GM19438 (cell line): ENCODE results near the gene SMDT1.
"Not testable (repeated sequence)": the region's sequence is repeated elsewhere in the genome, so short reads cannot be mapped to it uniquely, and the experiment has no call there.

ENCODE experiments used
- ATAC-seq: cut with Tn5 transposase; IDR thresholded peaks from one replicate; pipeline ENCODE4 v1.9.1; 2021; ENCODE audit warnings: low read depth; ENCODE audit not compliant: unreplicated experiment

SMDT1 gene

GRCh38 chr22:42070517-42071422, 8.7 kb upstream of the SMDT1 start, which contains the start of gene NAGA:
TSS of gene NAGA (minus strand) at chr22:42070812. CDS start at chr22:42070297, 515 bp downstream.
- peak; percentile 87 for ATAC-seq

- not testable (repeated sequence) for ATAC-seq
Observed at GRCh38 chr22:42071508-42071907, 8.0 kb upstream of the SMDT1 start.

GRCh38 chr22:42072606-42073330, 6.7 kb upstream of the SMDT1 start:
- no peak for ATAC-seq

- no peak for ATAC-seq
Observed at GRCh38 chr22:42073621-42074041, 5.9 kb upstream of the SMDT1 start.

- no peak for ATAC-seq
Observed at GRCh38 chr22:42074132-42074811, 5.2 kb upstream of the SMDT1 start, which contains the start of gene PHETA2. TSS of gene PHETA2 (plus strand) at chr22:42074248. CDS start at chr22:42077294, 3,046 bp downstream.

- ATAC-seq = no peak
Observed at GRCh38 chr22:42074846-42075676, 4.4 kb upstream of the SMDT1 start.

- no peak for ATAC-seq
Observed at GRCh38 chr22:42076764-42077485, 2.6 kb upstream of the SMDT1 start.

GRCh38 chr22:42077486-42078125, 1.9 kb upstream of the SMDT1 start:
- no peak for ATAC-seq

- no peak for ATAC-seq
Observed at GRCh38 chr22:42078469-42079318, 806 bp upstream of the SMDT1 start.

GRCh38 chr22:42080287-42080686, 787 bp downstream of the SMDT1 start:
- ATAC-seq = no peak

GRCh38 chr22:42083119-42083518, 3.6 kb downstream of the SMDT1 start:
- ATAC-seq = no peak

GRCh38 chr22:42084874-42085273, 5.4 kb downstream of the SMDT1 start:
- no peak for ATAC-seq

- ATAC-seq = no peak
Observed at GRCh38 chr22:42086051-42086450, 6.6 kb downstream of the SMDT1 start.

- peak; percentile 92 for ATAC-seq
Observed at GRCh38 chr22:42090596-42091454, 11.3 kb downstream of the SMDT1 start, which contains the start of gene NDUFA6. TSS of gene NDUFA6 (minus strand) at chr22:42090772. CDS start at chr22:42090744, 28 bp downstream.

- no peak for ATAC-seq
Observed at GRCh38 chr22:42091455-42091782, 11.9 kb downstream of the SMDT1 start.

- no peak for ATAC-seq
Observed at GRCh38 chr22:42101199-42101598, 21.7 kb downstream of the SMDT1 start.

- ATAC-seq = not testable (repeated sequence)
Observed at GRCh38 chr22:42104332-42104860, 24.9 kb downstream of the SMDT1 start.
